ENCODE measurements around the gene ACSL5. TPM values are rescaled to one million over a fixed set of nuclear protein-coding genes. Genes with fewer than 3 reads are reported as not detected.
"Not testable (repeated sequence)": the region's sequence is repeated elsewhere in the genome, so short reads cannot be mapped to it uniquely, and the experiment has no call there.

Gene ACSL5
- polyA plus RNA-seq, 1 of the 3 experiments (the other 2 are of a cell fraction) = 0.08 TPM

DNA sequence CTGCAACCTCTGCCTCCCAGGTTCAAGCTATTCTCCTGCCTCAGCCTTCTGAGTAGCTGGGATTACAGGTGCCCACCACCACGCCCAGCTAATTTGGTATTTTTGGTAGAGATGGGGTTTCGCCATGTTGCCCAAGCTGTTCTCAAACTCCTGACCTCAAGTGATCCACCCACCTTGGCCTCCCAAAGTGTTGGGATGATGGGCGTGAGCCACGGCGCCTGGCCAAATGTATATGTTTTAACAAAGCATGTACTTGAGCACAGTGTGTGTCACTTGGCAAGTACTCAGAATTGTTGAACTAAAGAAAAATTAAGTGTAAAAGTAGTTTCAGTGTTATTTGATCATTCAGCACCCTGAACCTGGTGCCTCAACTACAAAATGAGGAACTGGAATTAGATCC, 90.2 kb downstream of the ACSL5 start:
- H3K9me2 ChIP-seq; DNase-seq; H3K27me3 ChIP-seq (ENCODE audit: insufficient read depth); H3K4me1 ChIP-seq (ENCODE audit: control insufficient read depth in 1 of 2, insufficient read depth in 2 of 2, low read depth in 1 of 2, low read length in 1 of 2); H3K4me3 ChIP-seq (ENCODE audit: low read depth in 2 of 2, low read length in 1 of 2); H3K79me2 ChIP-seq (ENCODE audit: insufficient read depth); H3K4me2 ChIP-seq; H3K27ac ChIP-seq (ENCODE audit: low read depth in 2 of 2, low read length in 1 of 2); POLR2A ChIA-PET; H3K9ac ChIP-seq; H4K20me1 ChIP-seq (ENCODE audit: insufficient read depth); H3F3A ChIP-seq (replicated peaks; ENCODE audit: insufficient read depth); H2AFZ ChIP-seq (ENCODE audit: low read depth); H3K9me3 ChIP-seq: not testable (repeated sequence)
- peaks cover 42 to 44% of the 10 kb centered on the region in 2 experiments for H3K36me3 ChIP-seq (replicated peaks in 1 of 2; ENCODE audit: control insufficient read depth in 1 of 2, insufficient read depth in 2 of 2, low read length in 1 of 2)
- 100% methylated on average over 5 of the region's 5 CpGs for WGBS (ENCODE audit: low lambda C conversion rate)
- CTCF ChIA-PET = interaction anchor here (0.7 to 2.1 kb wide), 5 partner anchors 8 to 86 kb away, joined by 3 to 11 read pairs (median 4); no protein-coding TSS in a partner anchor

DNA sequence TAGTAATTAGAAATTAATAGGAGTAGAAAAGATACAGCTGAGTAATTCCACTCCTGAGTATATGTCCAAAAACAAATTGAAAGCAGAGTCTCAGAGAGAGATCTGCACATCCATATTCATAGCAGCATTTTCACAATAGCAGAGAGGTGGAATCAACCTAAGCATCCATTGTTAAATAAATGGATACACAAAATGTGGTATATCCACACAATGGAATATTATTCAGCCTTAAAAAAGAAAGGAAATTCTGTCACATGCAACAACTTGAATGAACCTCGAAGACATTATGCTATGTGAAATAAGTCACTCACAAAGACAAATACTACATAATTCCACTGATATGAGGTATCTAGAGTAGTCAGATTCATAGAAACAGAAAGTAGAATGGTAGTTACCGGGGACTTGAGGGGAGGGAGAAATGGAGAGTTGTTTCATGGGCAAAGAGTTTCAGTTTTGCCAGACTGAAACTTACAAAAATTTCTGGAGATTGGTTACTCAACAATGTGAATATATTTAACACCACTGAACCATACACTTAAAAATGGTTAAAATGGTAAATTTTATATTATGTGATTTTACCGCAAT, 91.5 kb downstream of the ACSL5 start:
- CTCF ChIA-PET = interaction anchor here (1.3 kb wide), 1 partner anchor 11 kb away, joined by 3 read pairs; no protein-coding TSS in a partner anchor
- no peaks in the 10 kb centered on the region for H3K4me1 ChIP-seq (ENCODE audit: control insufficient read depth in 1 of 2, insufficient read depth in 2 of 2, low read depth in 1 of 2, low read length in 1 of 2)

DNA sequence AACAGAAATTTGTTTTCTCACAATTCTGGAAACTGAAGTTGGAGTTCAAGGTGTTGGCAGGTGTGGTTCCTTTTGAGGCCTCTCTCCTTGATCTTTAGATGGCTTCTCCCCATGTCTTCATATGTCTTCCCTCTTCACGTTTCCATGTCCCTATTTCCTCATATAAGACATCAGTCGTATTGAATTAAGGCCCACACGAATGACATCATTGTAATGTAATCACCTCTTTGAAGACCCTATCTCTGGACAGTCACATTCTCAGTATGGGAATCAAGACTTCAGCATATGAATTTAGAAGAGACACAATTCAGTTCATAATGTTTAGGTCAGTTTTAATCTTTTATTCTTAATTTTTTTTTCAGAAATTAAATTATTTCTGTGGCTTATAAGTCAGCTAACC, 92.9 kb downstream of the ACSL5 start:
- no peaks in the 10 kb centered on the region for H3K4me1 ChIP-seq (ENCODE audit: control insufficient read depth in 1 of 2, insufficient read depth in 2 of 2, low read depth in 1 of 2, low read length in 1 of 2)
- H3K9me2 ChIP-seq = no peaks in the 10 kb centered on the region
- H3K4me3 ChIP-seq (ENCODE audit: low read depth in 2 of 2, low read length in 1 of 2) = no peak overlapping the region
- H3K27me3 ChIP-seq (ENCODE audit: insufficient read depth) = no peaks in the 10 kb centered on the region
- no peak for DNase-seq
- no peak overlapping the region for H2AFZ ChIP-seq (ENCODE audit: low read depth)
- WGBS (ENCODE audit: low lambda C conversion rate) = 95% methylated on average over 3 of the region's 3 CpGs
- H3K79me2 ChIP-seq (ENCODE audit: insufficient read depth) = no peaks in the 10 kb centered on the region
- H3K9ac ChIP-seq = no peak overlapping the region
- H3F3A ChIP-seq (replicated peaks; ENCODE audit: insufficient read depth) = no peaks in the 10 kb centered on the region
- CTCF ChIA-PET = interaction anchor here (1.0 to 1.3 kb wide), 3 partner anchors 13 to 1055 kb away, joined by 3 to 4 read pairs (median 3); no protein-coding TSS in a partner anchor
- no peak overlapping the region for H3K27ac ChIP-seq (ENCODE audit: low read depth in 2 of 2, low read length in 1 of 2)
- POLR2A ChIA-PET = no interaction called here
- H3K9me3 ChIP-seq = no peaks in the 10 kb centered on the region
- H4K20me1 ChIP-seq (ENCODE audit: insufficient read depth) = no peaks in the 10 kb centered on the region
- no peak overlapping the region for H3K4me2 ChIP-seq
- peaks cover 39 to 40% of the 10 kb centered on the region in 2 experiments for H3K36me3 ChIP-seq (replicated peaks in 1 of 2; ENCODE audit: control insufficient read depth in 1 of 2, insufficient read depth in 2 of 2, low read length in 1 of 2)
- TF ChIP-seq FOSL2 (IDR thresholded peaks at IDR 0.05; ENCODE audit: borderline replicate concordance, low read depth) = no peak
- no peak for TF ChIP-seq POLR2AphosphoS5 (IDR thresholded peaks at IDR 0.05; ENCODE audit: low read depth, low read length)
- TF ChIP-seq GATA2 (CRISPR knock-in tag; IDR thresholded peaks at IDR 0.05) = no peak
- no peak for TF ChIP-seq MEF2A (IDR thresholded peaks at IDR 0.05; ENCODE audit: borderline replicate concordance, low read depth)
- TF ChIP-seq YY1 (IDR thresholded peaks at IDR 0.05; ENCODE audit: low read depth) = no peak
- TF ChIP-seq, protein P1, sequence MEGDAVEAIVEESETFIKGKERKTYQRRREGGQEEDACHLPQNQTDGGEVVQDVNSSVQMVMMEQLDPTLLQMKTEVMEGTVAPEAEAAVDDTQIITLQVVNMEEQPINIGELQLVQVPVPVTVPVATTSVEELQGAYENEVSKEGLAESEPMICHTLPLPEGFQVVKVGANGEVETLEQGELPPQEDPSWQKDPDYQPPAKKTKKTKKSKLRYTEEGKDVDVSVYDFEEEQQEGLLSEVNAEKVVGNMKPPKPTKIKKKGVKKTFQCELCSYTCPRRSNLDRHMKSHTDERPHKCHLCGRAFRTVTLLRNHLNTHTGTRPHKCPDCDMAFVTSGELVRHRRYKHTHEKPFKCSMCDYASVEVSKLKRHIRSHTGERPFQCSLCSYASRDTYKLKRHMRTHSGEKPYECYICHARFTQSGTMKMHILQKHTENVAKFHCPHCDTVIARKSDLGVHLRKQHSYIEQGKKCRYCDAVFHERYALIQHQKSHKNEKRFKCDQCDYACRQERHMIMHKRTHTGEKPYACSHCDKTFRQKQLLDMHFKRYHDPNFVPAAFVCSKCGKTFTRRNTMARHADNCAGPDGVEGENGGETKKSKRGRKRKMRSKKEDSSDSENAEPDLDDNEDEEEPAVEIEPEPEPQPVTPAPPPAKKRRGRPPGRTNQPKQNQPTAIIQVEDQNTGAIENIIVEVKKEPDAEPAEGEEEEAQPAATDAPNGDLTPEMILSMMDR (IDR thresholded peaks at IDR 0.05) = no peak
- TF ChIP-seq, protein P2, sequence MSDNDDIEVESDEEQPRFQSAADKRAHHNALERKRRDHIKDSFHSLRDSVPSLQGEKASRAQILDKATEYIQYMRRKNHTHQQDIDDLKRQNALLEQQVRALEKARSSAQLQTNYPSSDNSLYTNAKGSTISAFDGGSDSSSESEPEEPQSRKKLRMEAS (IDR thresholded peaks at IDR 0.05; ENCODE audit: low read depth) = no peak
- no peak for TF ChIP-seq NRF1 (IDR thresholded peaks at IDR 0.05; ENCODE audit: low read depth, low read length)
- TF ChIP-seq JUND (IDR thresholded peaks at IDR 0.05) = no peak
- TF ChIP-seq, protein P3, sequence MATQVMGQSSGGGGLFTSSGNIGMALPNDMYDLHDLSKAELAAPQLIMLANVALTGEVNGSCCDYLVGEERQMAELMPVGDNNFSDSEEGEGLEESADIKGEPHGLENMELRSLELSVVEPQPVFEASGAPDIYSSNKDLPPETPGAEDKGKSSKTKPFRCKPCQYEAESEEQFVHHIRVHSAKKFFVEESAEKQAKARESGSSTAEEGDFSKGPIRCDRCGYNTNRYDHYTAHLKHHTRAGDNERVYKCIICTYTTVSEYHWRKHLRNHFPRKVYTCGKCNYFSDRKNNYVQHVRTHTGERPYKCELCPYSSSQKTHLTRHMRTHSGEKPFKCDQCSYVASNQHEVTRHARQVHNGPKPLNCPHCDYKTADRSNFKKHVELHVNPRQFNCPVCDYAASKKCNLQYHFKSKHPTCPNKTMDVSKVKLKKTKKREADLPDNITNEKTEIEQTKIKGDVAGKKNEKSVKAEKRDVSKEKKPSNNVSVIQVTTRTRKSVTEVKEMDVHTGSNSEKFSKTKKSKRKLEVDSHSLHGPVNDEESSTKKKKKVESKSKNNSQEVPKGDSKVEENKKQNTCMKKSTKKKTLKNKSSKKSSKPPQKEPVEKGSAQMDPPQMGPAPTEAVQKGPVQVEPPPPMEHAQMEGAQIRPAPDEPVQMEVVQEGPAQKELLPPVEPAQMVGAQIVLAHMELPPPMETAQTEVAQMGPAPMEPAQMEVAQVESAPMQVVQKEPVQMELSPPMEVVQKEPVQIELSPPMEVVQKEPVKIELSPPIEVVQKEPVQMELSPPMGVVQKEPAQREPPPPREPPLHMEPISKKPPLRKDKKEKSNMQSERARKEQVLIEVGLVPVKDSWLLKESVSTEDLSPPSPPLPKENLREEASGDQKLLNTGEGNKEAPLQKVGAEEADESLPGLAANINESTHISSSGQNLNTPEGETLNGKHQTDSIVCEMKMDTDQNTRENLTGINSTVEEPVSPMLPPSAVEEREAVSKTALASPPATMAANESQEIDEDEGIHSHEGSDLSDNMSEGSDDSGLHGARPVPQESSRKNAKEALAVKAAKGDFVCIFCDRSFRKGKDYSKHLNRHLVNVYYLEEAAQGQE (IDR thresholded peaks at IDR 0.05; ENCODE audit: low read depth, low read length) = no peak

More for the DNA sequence above, 91.5 kb downstream of the ACSL5 start:
- TF ChIP-seq SMC3 (IDR thresholded peaks at IDR 0.05; ENCODE audit: low read depth, low read length) (no peak), JUND (IDR thresholded peaks at IDR 0.05) (no peak), SIN3A (IDR thresholded peaks at IDR 0.05; ENCODE audit: borderline replicate concordance, low read depth, low read length) (no peak), NRF1 (IDR thresholded peaks at IDR 0.05; ENCODE audit: low read depth, low read length) (no peak)
- TF ChIP-seq, protein P1 (IDR thresholded peaks at IDR 0.05) = no peak
- Histone ChIP-seq H3K4me3 (ENCODE audit: low read depth in 2 of 2, low read length in 1 of 2) (no peak overlapping the region), H3K4me2 (no peak overlapping the region), H3K36me3 (replicated peaks in 1 of 2; ENCODE audit: control insufficient read depth in 1 of 2, insufficient read depth in 2 of 2, low read length in 1 of 2) (peaks cover 42 to 44% of the 10 kb centered on the region in 2 experiments), H3K27me3 (ENCODE audit: insufficient read depth) (no peaks in the 10 kb centered on the region), H3K79me2 (ENCODE audit: insufficient read depth) (no peaks in the 10 kb centered on the region), H3K9me2 (no peaks in the 10 kb centered on the region), H3K9ac (no peak overlapping the region), H3K9me3 (no peaks in the 10 kb centered on the region), H3F3A (replicated peaks; ENCODE audit: insufficient read depth) (no peaks in the 10 kb centered on the region), H4K20me1 (ENCODE audit: insufficient read depth) (no peaks in the 10 kb centered on the region), H2AFZ (ENCODE audit: low read depth) (no peak overlapping the region), H3K27ac (ENCODE audit: low read depth in 2 of 2, low read length in 1 of 2) (no peak overlapping the region)
- POLR2A ChIA-PET = no interaction called here
- DNase-seq = no peak
- WGBS (ENCODE audit: low lambda C conversion rate) = 89% methylated on average over 3 of the region's 3 CpGs
